ENCODE results near the gene VILL.
A peak's percentile ranks its signal among the peaks of the same experiment; 100 is the strongest.
"Not testable (repeated sequence)": the region's sequence is repeated elsewhere in the genome, so short reads cannot be mapped to it uniquely, and the experiment has no call there.

Gene VILL

GRCh38 chr3:37986479-37987314, 3.9 kb upstream of the VILL start:
- DNase-seq (ENCODE audit: low read depth), result no peak

GRCh38 chr3:37987315-37987697, 3.3 kb upstream of the VILL start:
- DNase-seq (ENCODE audit: low read depth), result no peak

DNA sequence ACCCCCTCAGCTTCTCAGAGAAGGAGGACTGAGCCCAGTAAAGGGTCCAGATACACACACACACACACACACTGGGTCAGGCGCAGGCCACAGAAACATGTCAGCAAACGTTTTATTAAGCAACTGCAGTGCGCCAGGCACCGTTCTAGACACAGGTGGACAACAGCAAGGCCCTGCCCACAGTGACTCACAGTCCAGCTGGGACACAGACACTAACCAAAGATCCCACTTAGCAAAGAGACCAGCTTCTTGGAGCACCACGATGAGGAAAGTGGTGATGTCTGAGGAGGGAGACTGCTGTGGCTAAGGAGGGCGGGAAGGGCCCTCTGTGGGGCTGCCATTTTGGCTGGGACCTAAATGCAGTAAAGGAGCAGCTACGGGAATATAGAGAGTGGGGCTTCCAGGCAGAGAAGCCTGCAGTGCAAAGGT, 2.8 kb upstream of the VILL start:
- DNase-seq (ENCODE audit: low read depth), result no peak

DNA sequence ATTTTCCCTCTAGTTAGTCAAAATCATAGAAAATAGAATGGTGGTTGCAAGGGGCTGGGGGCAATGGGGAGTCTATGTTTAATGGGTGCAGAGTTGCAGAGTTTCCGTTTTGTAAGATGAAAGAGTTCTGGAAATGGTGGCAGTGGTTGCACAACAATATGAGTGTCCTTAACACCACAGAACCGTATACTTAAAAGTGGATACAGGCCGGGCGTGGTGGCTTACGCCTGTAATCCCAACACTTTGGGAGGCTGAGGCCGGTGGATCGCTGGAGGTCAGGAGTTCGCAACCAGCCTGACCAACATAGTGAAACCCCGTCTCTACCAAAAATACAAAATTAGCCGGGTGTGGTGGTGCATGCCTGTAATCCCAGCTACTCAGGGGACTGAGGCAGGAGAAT, 2.2 kb upstream of the VILL start:
- DNase-seq (ENCODE audit: low read depth), result not testable (repeated sequence)

DNA sequence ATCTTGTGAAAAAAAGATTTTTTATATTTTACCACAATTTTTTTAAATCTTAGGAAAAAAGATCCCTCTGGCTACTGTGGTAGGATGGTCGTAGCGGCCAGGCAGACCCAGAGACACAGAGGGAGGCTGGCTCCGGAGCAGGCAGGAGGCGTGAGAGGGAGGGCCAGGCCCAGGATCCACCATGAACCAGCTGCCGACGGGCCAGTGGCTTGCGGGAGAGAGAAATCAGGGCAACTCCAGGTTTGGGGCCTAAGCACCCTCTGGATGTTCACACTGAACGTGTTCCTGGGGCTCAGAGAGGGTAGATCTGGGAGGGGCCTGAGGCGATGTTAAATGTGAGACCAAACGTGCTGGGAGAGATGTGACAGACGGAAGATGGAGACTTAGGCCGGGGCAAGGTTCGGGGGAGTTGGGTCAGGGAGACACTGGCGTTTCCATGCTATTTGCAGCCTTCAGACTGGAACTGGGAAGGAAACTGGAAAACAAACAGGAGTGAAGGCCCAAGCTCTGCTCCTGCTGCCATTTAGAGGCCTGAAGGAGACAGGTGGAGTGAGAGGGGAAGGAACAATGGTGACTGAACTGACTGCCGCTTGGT, 1.6 kb upstream of the VILL start:
- DNase-seq (ENCODE audit: low read depth), result no peak

- no peak for DNase-seq (ENCODE audit: low read depth)
Measured at GRCh38 chr3:37989821-37990480, 635 bp upstream of the VILL start.

- no peak for DNase-seq (ENCODE audit: low read depth)
Measured at GRCh38 chr3:37991109-37991508, 523 bp downstream of the VILL start.

GRCh38 chr3:37991823-37992222, 1.2 kb downstream of the VILL start:
- DNase-seq (ENCODE audit: low read depth), result no peak

GRCh38 chr3:37992271-37993066, 1.9 kb downstream of the VILL start:
- no peak for DNase-seq (ENCODE audit: low read depth)

DNA sequence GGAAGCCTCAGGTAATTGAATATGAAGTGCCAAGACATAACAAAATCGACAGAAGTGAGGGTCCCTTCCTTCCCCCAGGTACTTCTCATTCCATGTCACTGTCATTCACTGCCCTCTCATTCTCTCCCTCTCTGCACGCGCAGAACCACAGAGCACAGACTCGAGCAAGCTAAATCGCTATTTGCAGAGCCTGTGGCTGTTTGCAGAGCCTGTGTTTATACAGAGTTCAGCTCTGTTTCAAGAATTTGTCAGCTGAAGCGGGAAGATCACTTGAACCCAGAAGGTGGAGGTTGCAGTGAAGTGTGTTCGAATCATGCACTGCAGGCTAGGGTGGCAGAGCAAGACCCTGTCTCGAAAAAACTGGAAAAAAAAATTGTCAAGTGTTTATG, 2.5 kb downstream of the VILL start:
- no peak for DNase-seq (ENCODE audit: low read depth)

DNA sequence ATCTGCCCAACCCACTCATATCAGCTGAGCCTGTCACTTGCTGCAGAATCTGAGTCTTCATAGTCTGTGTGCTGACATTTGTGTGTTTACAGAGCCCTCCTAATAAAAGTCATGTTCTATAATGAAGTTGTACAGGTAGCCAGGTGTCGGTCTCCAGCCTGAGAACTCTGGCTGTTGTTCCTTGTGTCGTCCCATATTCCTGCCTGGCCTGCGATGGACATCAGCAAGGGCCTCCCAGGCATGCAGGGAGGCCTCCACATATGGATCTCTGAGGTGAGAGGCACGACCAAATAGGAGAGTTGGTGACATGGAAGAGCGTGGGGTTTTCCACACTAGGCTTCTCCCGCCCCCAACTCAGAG, 2.9 kb downstream of the VILL start:
- no peak for DNase-seq (ENCODE audit: low read depth)

GRCh38 chr3:37993820-37994638, 3.4 kb downstream of the VILL start:
- DNase-seq (ENCODE audit: low read depth), result peak; percentile 38

DNA sequence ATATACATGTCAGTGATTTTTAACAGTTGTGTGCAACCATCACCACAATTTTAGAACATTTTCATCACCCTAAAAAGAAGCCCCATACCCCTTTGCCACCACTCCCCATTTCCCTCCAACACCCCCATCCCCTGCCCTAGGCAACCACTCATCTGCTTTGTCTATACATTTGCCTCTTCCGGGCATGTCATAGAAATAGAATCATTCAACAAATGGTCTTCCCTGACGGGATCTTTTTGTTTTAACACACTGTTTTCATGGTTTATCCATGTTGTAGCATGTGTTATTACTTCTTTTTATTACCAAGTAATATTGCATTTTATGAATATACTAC, 4.0 kb downstream of the VILL start:
- DNase-seq (ENCODE audit: low read depth), result no peak

GRCh38 chr3:37995652-37996641, 5.4 kb downstream of the VILL start:
- DNase-seq (ENCODE audit: low read depth), result no peak

GRCh38 chr3:37996785-37997301, 6.3 kb downstream of the VILL start:
- peak; percentile 72 for DNase-seq (ENCODE audit: low read depth)

GRCh38 chr3:37997342-37997741, 6.8 kb downstream of the VILL start:
- no peak for DNase-seq (ENCODE audit: low read depth)

- DNase-seq (ENCODE audit: low read depth), result no peak
Measured at GRCh38 chr3:37997791-37998370, 7.3 kb downstream of the VILL start.

DNA sequence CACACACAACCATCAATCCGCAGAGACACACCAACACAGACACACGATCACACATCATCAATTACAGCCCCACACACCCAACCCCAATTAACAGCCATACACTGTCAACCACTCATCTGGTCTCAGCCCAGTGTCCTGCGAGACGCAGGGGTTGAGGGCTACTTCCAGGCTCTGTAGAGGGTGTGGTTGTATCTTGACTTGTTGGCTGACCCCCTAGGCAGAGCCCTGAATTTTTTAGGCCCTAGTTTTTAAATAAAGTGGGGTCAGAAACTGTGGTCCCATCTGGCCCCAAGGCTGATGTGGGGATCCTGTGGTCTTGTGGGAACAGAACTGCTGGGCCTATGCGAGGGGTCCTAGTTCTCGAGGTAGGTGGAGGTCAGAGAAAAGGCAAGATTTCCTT, 9.2 kb downstream of the VILL start:
- no peak for DNase-seq (ENCODE audit: low read depth)

DNA sequence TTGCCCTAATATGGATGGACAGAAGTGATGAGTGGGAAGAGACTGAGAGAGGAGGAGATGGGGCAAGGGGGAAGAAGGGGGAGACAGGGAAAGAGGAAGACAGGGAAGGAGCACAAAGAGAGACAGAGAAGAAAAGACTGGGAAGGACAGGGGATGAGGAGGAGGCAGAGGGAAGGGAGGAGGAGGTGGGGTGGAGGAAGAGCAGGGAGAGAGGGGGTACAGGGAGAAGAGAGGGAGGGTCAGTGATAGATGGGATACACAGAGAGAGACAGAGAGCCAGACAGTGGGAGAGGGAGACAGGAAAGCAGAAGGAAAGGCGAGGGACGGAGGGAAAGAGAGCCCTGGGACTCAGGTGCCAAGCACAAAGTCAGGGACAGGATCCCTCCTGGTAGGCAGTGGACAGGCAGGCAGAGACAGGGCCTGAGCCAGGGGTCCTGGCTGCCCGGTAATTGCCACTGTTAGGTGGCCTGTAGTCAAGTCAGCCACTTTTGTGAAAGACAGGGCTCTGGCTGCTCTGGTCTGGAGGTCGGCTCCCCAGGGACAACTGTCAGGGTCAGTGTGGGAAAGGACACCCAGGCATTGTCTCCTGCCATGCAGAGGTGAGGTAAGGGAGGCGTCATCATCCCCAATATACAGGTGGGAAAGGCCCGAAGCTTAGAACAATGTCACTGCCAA, 9.8 kb downstream of the VILL start:
- DNase-seq (ENCODE audit: low read depth), result no peak

All from activated gamma-delta T cell treated with anti-CD3 and anti-CD28 coated beads, Interleukin-2, amount 50 U/mL, for 16 hours (primary cell).